ENCODE results near the gene NUBPL.
"Not testable (repeated sequence)": the region's sequence is repeated elsewhere in the genome, so short reads cannot be mapped to it uniquely, and the experiment has no call there.

Gene NUBPL

GRCh38 chr14:31716208-31716607 is 155.0 kb downstream of the NUBPL start:
- no peak for DNase-seq (ENCODE audit: low read depth)

GRCh38 chr14:31717294-31718085 is 156.3 kb downstream of the NUBPL start:
- DNase-seq (ENCODE audit: low read depth): no peak
- no peak overlapping the region for H3K4me3 ChIP-seq (ENCODE audit: low read depth, low read length)

More at GRCh38 chr14:31716208-31716607, 155.0 kb downstream of the NUBPL start:
- no peak overlapping the region for H3K4me3 ChIP-seq (ENCODE audit: low read depth, low read length)

- DNase-seq (ENCODE audit: low read depth): no peak
- no peak overlapping the region for H3K4me3 ChIP-seq (ENCODE audit: low read depth, low read length)
Observed at GRCh38 chr14:31718585-31718984, 157.4 kb downstream of the NUBPL start.

- no peak overlapping the region for H3K4me3 ChIP-seq (ENCODE audit: low read depth, low read length)
- DNase-seq (ENCODE audit: low read depth): no peak
Observed at GRCh38 chr14:31718985-31719384, 157.8 kb downstream of the NUBPL start.

- no peak overlapping the region for H3K4me3 ChIP-seq (ENCODE audit: low read depth, low read length)
- DNase-seq (ENCODE audit: low read depth): no peak
Observed at GRCh38 chr14:31726337-31726736, 165.1 kb downstream of the NUBPL start.

- no peak overlapping the region for H3K4me3 ChIP-seq (ENCODE audit: low read depth, low read length)
- DNase-seq (ENCODE audit: low read depth): no peak
Observed at GRCh38 chr14:31727797-31728196, 166.6 kb downstream of the NUBPL start.

GRCh38 chr14:31740688-31741087 is 179.5 kb downstream of the NUBPL start:
- DNase-seq (ENCODE audit: low read depth): no peak
- no peak overlapping the region for H3K4me3 ChIP-seq (ENCODE audit: low read depth, low read length)

- no peak for DNase-seq (ENCODE audit: low read depth)
- no peak overlapping the region for H3K4me3 ChIP-seq (ENCODE audit: low read depth, low read length)
Observed at GRCh38 chr14:31745741-31746140, 184.5 kb downstream of the NUBPL start.

GRCh38 chr14:31746326-31746725 is 185.1 kb downstream of the NUBPL start:
- DNase-seq (ENCODE audit: low read depth): no peak
- no peak overlapping the region for H3K4me3 ChIP-seq (ENCODE audit: low read depth, low read length)

- H3K4me3 ChIP-seq (ENCODE audit: low read depth, low read length): no peak overlapping the region
- DNase-seq (ENCODE audit: low read depth): no peak
Observed at GRCh38 chr14:31749275-31749674, 188.1 kb downstream of the NUBPL start.

- H3K4me3 ChIP-seq (ENCODE audit: low read depth, low read length); DNase-seq (ENCODE audit: low read depth): not testable (repeated sequence)
Observed at GRCh38 chr14:31751047-31751446, 189.8 kb downstream of the NUBPL start.

- no peak overlapping the region for H3K4me3 ChIP-seq (ENCODE audit: low read depth, low read length)
- no peak for DNase-seq (ENCODE audit: low read depth)
Observed at GRCh38 chr14:31752867-31753661, 191.9 kb downstream of the NUBPL start.

GRCh38 chr14:31758941-31759340 is 197.7 kb downstream of the NUBPL start:
- DNase-seq (ENCODE audit: low read depth): no peak
- no peak overlapping the region for H3K4me3 ChIP-seq (ENCODE audit: low read depth, low read length)

- no peak for DNase-seq (ENCODE audit: low read depth)
- H3K4me3 ChIP-seq (ENCODE audit: low read depth, low read length): no peak overlapping the region
Observed at GRCh38 chr14:31760277-31760676, 199.1 kb downstream of the NUBPL start.

GRCh38 chr14:31761325-31761724 is 200.1 kb downstream of the NUBPL start:
- DNase-seq (ENCODE audit: low read depth): no peak
- H3K4me3 ChIP-seq (ENCODE audit: low read depth, low read length): no peak overlapping the region

- H3K4me3 ChIP-seq (ENCODE audit: low read depth, low read length): no peak overlapping the region
- no peak for DNase-seq (ENCODE audit: low read depth)
Observed at GRCh38 chr14:31763041-31763440, 201.8 kb downstream of the NUBPL start.

GRCh38 chr14:31766315-31766892 is 205.2 kb downstream of the NUBPL start:
- DNase-seq (ENCODE audit: low read depth): no peak
- H3K4me3 ChIP-seq (ENCODE audit: low read depth, low read length): no peak overlapping the region

- DNase-seq (ENCODE audit: low read depth): no peak
- no peak overlapping the region for H3K4me3 ChIP-seq (ENCODE audit: low read depth, low read length)
Observed at GRCh38 chr14:31768355-31768754, 207.2 kb downstream of the NUBPL start.

- no peak overlapping the region for H3K4me3 ChIP-seq (ENCODE audit: low read depth, low read length)
- no peak for DNase-seq (ENCODE audit: low read depth)
Observed at GRCh38 chr14:31770271-31770670, 209.1 kb downstream of the NUBPL start.

GRCh38 chr14:31774567-31774966 is 213.4 kb downstream of the NUBPL start:
- DNase-seq (ENCODE audit: low read depth): no peak
- no peak overlapping the region for H3K4me3 ChIP-seq (ENCODE audit: low read depth, low read length)

Data from skeletal muscle cell (primary cell).